ENCODE measurements around the gene ADCY5.

ADCY5 gene

GRCh38 chr3:123445702-123446101 lies 3.2 kb downstream of the ADCY5 start:
- Histone ChIP-seq H2AFZ (ENCODE audit: low read length, unreplicated experiment) (no peak overlapping the region), H3K27ac (ENCODE audit: low read depth, low read length) (no peak overlapping the region), H3K27me3 (ENCODE audit: insufficient read depth, low read length) (peaks cover 90% of the 10 kb centered on the region), H3K79me2 (ENCODE audit: control insufficient read depth, insufficient read depth, low read length, unreplicated experiment) (no peaks in the 10 kb centered on the region), H3K4me1 (ENCODE audit: control insufficient read depth, insufficient read depth, low read length, unreplicated experiment) (no peaks in the 10 kb centered on the region), H3K36me3 (ENCODE audit: insufficient read depth, low read length) (no peaks in the 10 kb centered on the region), H3K4me3 (ENCODE audit: low read depth, low read length) (no peak overlapping the region)

- Histone ChIP-seq H3K4me1 (ENCODE audit: control insufficient read depth, insufficient read depth, low read length, unreplicated experiment) (no peaks in the 10 kb centered on the region), H2AFZ (ENCODE audit: low read length, unreplicated experiment) (no peak overlapping the region), H3K36me3 (ENCODE audit: insufficient read depth, low read length) (no peaks in the 10 kb centered on the region), H3K4me3 (ENCODE audit: low read depth, low read length) (no peak overlapping the region), H3K27me3 (ENCODE audit: insufficient read depth, low read length) (peaks cover 88% of the 10 kb centered on the region), H3K27ac (ENCODE audit: low read depth, low read length) (no peak overlapping the region), H3K79me2 (ENCODE audit: control insufficient read depth, insufficient read depth, low read length, unreplicated experiment) (no peaks in the 10 kb centered on the region)
Measured at GRCh38 chr3:123444744-123445143, 4.1 kb downstream of the ADCY5 start.

- no peaks in the 10 kb centered on the region for H3K79me2 ChIP-seq (ENCODE audit: control insufficient read depth, insufficient read depth, low read length, unreplicated experiment)
- no peaks in the 10 kb centered on the region for H3K4me1 ChIP-seq (ENCODE audit: control insufficient read depth, insufficient read depth, low read length, unreplicated experiment)
- peaks cover 86% of the 10 kb centered on the region for H3K27me3 ChIP-seq (ENCODE audit: insufficient read depth, low read length)
- H3K36me3 ChIP-seq (ENCODE audit: insufficient read depth, low read length), result no peaks in the 10 kb centered on the region
- no peak overlapping the region for H3K4me3 ChIP-seq (ENCODE audit: low read depth, low read length)
- no peak overlapping the region for H3K27ac ChIP-seq (ENCODE audit: low read depth, low read length)
- H2AFZ ChIP-seq (ENCODE audit: low read length, unreplicated experiment), result no peak overlapping the region
Measured at GRCh38 chr3:123444023-123444422, 4.9 kb downstream of the ADCY5 start.

- no peak overlapping the region for H2AFZ ChIP-seq (ENCODE audit: low read length, unreplicated experiment)
- H3K79me2 ChIP-seq (ENCODE audit: control insufficient read depth, insufficient read depth, low read length, unreplicated experiment), result no peaks in the 10 kb centered on the region
- H3K4me1 ChIP-seq (ENCODE audit: control insufficient read depth, insufficient read depth, low read length, unreplicated experiment), result no peaks in the 10 kb centered on the region
- H3K27ac ChIP-seq (ENCODE audit: low read depth, low read length), result no peak overlapping the region
- no peak overlapping the region for H3K4me3 ChIP-seq (ENCODE audit: low read depth, low read length)
- no peaks in the 10 kb centered on the region for H3K36me3 ChIP-seq (ENCODE audit: insufficient read depth, low read length)
- peaks cover 83% of the 10 kb centered on the region for H3K27me3 ChIP-seq (ENCODE audit: insufficient read depth, low read length)
Measured at GRCh38 chr3:123442908-123443307, 6.0 kb downstream of the ADCY5 start.

GRCh38 chr3:123442125-123442524 lies 6.8 kb downstream of the ADCY5 start:
- H3K4me1 ChIP-seq (ENCODE audit: control insufficient read depth, insufficient read depth, low read length, unreplicated experiment), result no peaks in the 10 kb centered on the region
- no peak overlapping the region for H3K27ac ChIP-seq (ENCODE audit: low read depth, low read length)
- no peak overlapping the region for H2AFZ ChIP-seq (ENCODE audit: low read length, unreplicated experiment)
- H3K36me3 ChIP-seq (ENCODE audit: insufficient read depth, low read length), result no peaks in the 10 kb centered on the region
- peaks cover 84% of the 10 kb centered on the region for H3K27me3 ChIP-seq (ENCODE audit: insufficient read depth, low read length)
- H3K4me3 ChIP-seq (ENCODE audit: low read depth, low read length), result no peak overlapping the region
- no peaks in the 10 kb centered on the region for H3K79me2 ChIP-seq (ENCODE audit: control insufficient read depth, insufficient read depth, low read length, unreplicated experiment)

- Histone ChIP-seq H3K27me3 (ENCODE audit: insufficient read depth, low read length) (peaks cover 64% of the 10 kb centered on the region), H3K36me3 (ENCODE audit: insufficient read depth, low read length) (no peaks in the 10 kb centered on the region), H3K4me3 (ENCODE audit: low read depth, low read length) (no peak overlapping the region), H3K79me2 (ENCODE audit: control insufficient read depth, insufficient read depth, low read length, unreplicated experiment) (no peaks in the 10 kb centered on the region), H3K27ac (ENCODE audit: low read depth, low read length) (no peak overlapping the region), H3K4me1 (ENCODE audit: control insufficient read depth, insufficient read depth, low read length, unreplicated experiment) (no peaks in the 10 kb centered on the region), H2AFZ (ENCODE audit: low read length, unreplicated experiment) (no peak overlapping the region)
Measured at GRCh38 chr3:123439806-123440580, 8.9 kb downstream of the ADCY5 start.

- Histone ChIP-seq H3K4me3 (ENCODE audit: low read depth, low read length) (no peak overlapping the region), H3K79me2 (ENCODE audit: control insufficient read depth, insufficient read depth, low read length, unreplicated experiment) (no peaks in the 10 kb centered on the region), H3K27me3 (ENCODE audit: insufficient read depth, low read length) (peaks cover 68% of the 10 kb centered on the region), H3K36me3 (ENCODE audit: insufficient read depth, low read length) (no peaks in the 10 kb centered on the region), H2AFZ (ENCODE audit: low read length, unreplicated experiment) (no peak overlapping the region), H3K4me1 (ENCODE audit: control insufficient read depth, insufficient read depth, low read length, unreplicated experiment) (no peaks in the 10 kb centered on the region), H3K27ac (ENCODE audit: low read depth, low read length) (no peak overlapping the region)
Measured at GRCh38 chr3:123432832-123433523, 15.9 kb downstream of the ADCY5 start.

- Histone ChIP-seq H3K4me3 (ENCODE audit: low read depth, low read length) (no peak overlapping the region), H3K79me2 (ENCODE audit: control insufficient read depth, insufficient read depth, low read length, unreplicated experiment) (no peaks in the 10 kb centered on the region), H2AFZ (ENCODE audit: low read length, unreplicated experiment) (no peak overlapping the region), H3K27me3 (ENCODE audit: insufficient read depth, low read length) (peaks cover 70% of the 10 kb centered on the region), H3K36me3 (ENCODE audit: insufficient read depth, low read length) (no peaks in the 10 kb centered on the region), H3K27ac (ENCODE audit: low read depth, low read length) (no peak overlapping the region), H3K4me1 (ENCODE audit: control insufficient read depth, insufficient read depth, low read length, unreplicated experiment) (no peaks in the 10 kb centered on the region)
Measured at GRCh38 chr3:123431658-123432324, 17.1 kb downstream of the ADCY5 start.

- Histone ChIP-seq H3K79me2 (ENCODE audit: control insufficient read depth, insufficient read depth, low read length, unreplicated experiment) (no peaks in the 10 kb centered on the region), H3K27ac (ENCODE audit: low read depth, low read length) (no peak overlapping the region), H3K4me3 (ENCODE audit: low read depth, low read length) (no peak overlapping the region), H3K4me1 (ENCODE audit: control insufficient read depth, insufficient read depth, low read length, unreplicated experiment) (no peaks in the 10 kb centered on the region), H3K27me3 (ENCODE audit: insufficient read depth, low read length) (peaks cover 75% of the 10 kb centered on the region), H3K36me3 (ENCODE audit: insufficient read depth, low read length) (no peaks in the 10 kb centered on the region), H2AFZ (ENCODE audit: low read length, unreplicated experiment) (no peak overlapping the region)
Measured at GRCh38 chr3:123431007-123431657, 17.8 kb downstream of the ADCY5 start.

GRCh38 chr3:123430266-123430665 lies 18.6 kb downstream of the ADCY5 start:
- Histone ChIP-seq H3K27me3 (ENCODE audit: insufficient read depth, low read length) (peaks cover 79% of the 10 kb centered on the region), H3K4me3 (ENCODE audit: low read depth, low read length) (no peak overlapping the region), H2AFZ (ENCODE audit: low read length, unreplicated experiment) (no peak overlapping the region), H3K36me3 (ENCODE audit: insufficient read depth, low read length) (no peaks in the 10 kb centered on the region), H3K27ac (ENCODE audit: low read depth, low read length) (no peak overlapping the region), H3K4me1 (ENCODE audit: control insufficient read depth, insufficient read depth, low read length, unreplicated experiment) (no peaks in the 10 kb centered on the region), H3K79me2 (ENCODE audit: control insufficient read depth, insufficient read depth, low read length, unreplicated experiment) (no peaks in the 10 kb centered on the region)

All from ACC112 (cell line).